Tibial artery (tissue), 4 donors: ENCODE results near the gene SUN3.

Source experiments
- DNase-seq, 2 donors: peaks; one replicate each; pipeline ENCODE4 v3.0.0-alpha.2; 2019
- H3K27ac ChIP-seq, 2 donors: fragments of 200-600 bp; sonication (generic) in 1 of 2; 1 replicate in 1 of 2; 2 replicates in 1 of 2; pipeline ENCODE4 v1.5.1; 2018 to 2019; ENCODE audit warnings: mild to moderate bottlenecking in 1 of 2
- H3K27me3 ChIP-seq, 2 donors: fragments of 200-600 bp; sonication (generic) in 1 of 2; one replicate each; pipeline versions ENCODE4 v1.5.1 to v1.6.0; 2016 to 2019
- H3K36me3 ChIP-seq, 3 donors: fragments of 200-600 bp; sonication (generic) in 2 of 3; one replicate each; pipeline ENCODE4 v1.5.1; 2016 to 2019; ENCODE audit warnings: mild to moderate bottlenecking in 2 of 3
- H3K4me1 ChIP-seq, 4 donors: fragments of 200-600 bp; sonication (generic) in 2 of 4; 1 replicate in 3 of 4; 2 replicates in 1 of 4; pipeline ENCODE4 v1.5.1; 2016 to 2019
- H3K4me3 ChIP-seq, 2 donors: fragments of 200-600 bp; sonication (generic) in 1 of 2; 1 replicate in 1 of 2; 2 replicates in 1 of 2; pipeline ENCODE4 v1.5.1; 2018 to 2019; ENCODE audit warnings: mild to moderate bottlenecking in 2 of 2
- H3K9me3 ChIP-seq, 3 donors: fragments of 200-600 bp; sonication (generic) in 1 of 3; one replicate each; pipeline ENCODE4 v1.5.1; 2016 to 2019
- CTCF ChIP-seq, 2 experiments: fragments of 200-600 bp in 1 of 2; fragments of 450-650 bp in 1 of 2; IDR thresholded peaks; one replicate each; pipeline ENCODE4 v1.5.1; 2017 to 2019; ENCODE audit warnings: antibody characterized with exemption in 2 of 2, mild to moderate bottlenecking in 1 of 2, moderate library complexity in 1 of 2
- intact Hi-C: fragments of 100-400 bp; cut with DNase I; formaldehyde crosslinking; loops from one replicate; pipeline ENCODE4 v1.15.0; 2023; ENCODE audit warnings: low total_unique reads

SUN3 gene

DNA sequence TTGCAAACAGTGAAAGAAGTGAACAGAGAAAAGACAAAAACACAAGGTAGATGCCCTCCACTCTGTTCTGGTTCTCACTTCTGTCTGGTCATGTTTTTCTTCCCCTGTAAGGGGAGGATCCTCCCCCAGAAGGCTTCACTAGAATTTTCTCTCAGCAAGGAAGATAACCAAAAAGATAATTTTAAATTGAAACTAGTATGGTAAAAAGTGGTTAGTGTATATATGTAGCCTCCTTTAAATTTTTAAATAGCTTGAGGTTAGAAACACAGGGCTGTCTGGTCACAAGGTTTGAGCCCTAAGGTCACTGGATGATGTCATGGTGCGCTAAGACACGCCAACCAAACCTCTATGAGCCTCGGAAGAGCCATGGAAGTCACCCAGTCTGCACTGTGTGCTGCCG lies 75.1 kb downstream of the SUN3 start:
- no peak for TF ChIP-seq CTCF (IDR thresholded peaks at IDR 0.05)
- H3K4me3 ChIP-seq = no peak overlapping the region
- no peaks in the 10 kb centered on the region for H3K4me1 ChIP-seq
- no peak overlapping the region for H3K27ac ChIP-seq
- H3K27me3 ChIP-seq = no peaks in the 10 kb centered on the region
- DNase-seq = no peak
- intact Hi-C loops = no loop called here
- peaks cover 0 to 39% (median 21%) of the 10 kb centered on the region in 3 donors for H3K36me3 ChIP-seq
- H3K9me3 ChIP-seq = no peaks in the 10 kb centered on the region

GRCh38 chr7:47952224-47952623 lies 76.7 kb downstream of the SUN3 start:
- no peak for DNase-seq
- H3K36me3 ChIP-seq = peaks cover 0 to 33% (median 21%) of the 10 kb centered on the region in 3 donors
- no peak overlapping the region for H3K4me3 ChIP-seq
- intact Hi-C loops = no loop called here
- no peaks in the 10 kb centered on the region for H3K27me3 ChIP-seq
- no peaks in the 10 kb centered on the region for H3K9me3 ChIP-seq
- no peak overlapping the region for H3K27ac ChIP-seq
- TF ChIP-seq CTCF (IDR thresholded peaks at IDR 0.05) = no peak
- no peaks in the 10 kb centered on the region for H3K4me1 ChIP-seq

GRCh38 chr7:47951374-47951773 lies 77.5 kb downstream of the SUN3 start:
- TF ChIP-seq CTCF (IDR thresholded peaks at IDR 0.05) = no peak
- no peaks in the 10 kb centered on the region for H3K4me1 ChIP-seq
- no peak for DNase-seq
- H3K27ac ChIP-seq = no peak overlapping the region
- H3K4me3 ChIP-seq = no peak overlapping the region
- peaks cover 0 to 24% (median 17%) of the 10 kb centered on the region in 3 donors for H3K36me3 ChIP-seq
- intact Hi-C loops = no loop called here
- H3K27me3 ChIP-seq = no peaks in the 10 kb centered on the region
- H3K9me3 ChIP-seq = no peaks in the 10 kb centered on the region

DNA sequence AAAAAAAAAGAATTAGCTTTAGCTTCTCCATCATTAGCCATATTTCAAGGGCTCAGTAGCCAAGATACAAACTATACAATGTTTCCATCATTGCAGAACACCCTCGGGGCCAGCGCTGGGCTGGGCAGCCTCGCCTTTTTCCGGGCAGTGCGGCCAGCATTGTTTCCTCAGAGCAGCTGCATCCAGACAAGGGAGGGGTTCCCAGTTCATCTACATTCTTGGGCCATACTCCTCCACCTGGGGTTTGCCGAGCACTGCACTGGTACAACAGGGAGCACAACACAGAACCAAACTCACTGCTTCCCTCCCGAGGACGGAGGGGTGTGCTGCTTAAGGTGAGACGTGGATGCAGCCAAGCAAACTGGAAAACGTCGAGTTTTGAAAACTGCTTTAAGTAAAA lies 78.2 kb downstream of the SUN3 start:
- intact Hi-C loops = no loop called here
- Histone ChIP-seq H3K9me3 (no peaks in the 10 kb centered on the region), H3K27me3 (no peaks in the 10 kb centered on the region), H3K36me3 (peaks cover 0 to 18% (median 11%) of the 10 kb centered on the region in 3 donors), H3K27ac (no peak overlapping the region), H3K4me3 (no peak overlapping the region), H3K4me1 (no peaks in the 10 kb centered on the region)
- no peak for TF ChIP-seq CTCF (IDR thresholded peaks at IDR 0.05)
- DNase-seq = no peak

DNA sequence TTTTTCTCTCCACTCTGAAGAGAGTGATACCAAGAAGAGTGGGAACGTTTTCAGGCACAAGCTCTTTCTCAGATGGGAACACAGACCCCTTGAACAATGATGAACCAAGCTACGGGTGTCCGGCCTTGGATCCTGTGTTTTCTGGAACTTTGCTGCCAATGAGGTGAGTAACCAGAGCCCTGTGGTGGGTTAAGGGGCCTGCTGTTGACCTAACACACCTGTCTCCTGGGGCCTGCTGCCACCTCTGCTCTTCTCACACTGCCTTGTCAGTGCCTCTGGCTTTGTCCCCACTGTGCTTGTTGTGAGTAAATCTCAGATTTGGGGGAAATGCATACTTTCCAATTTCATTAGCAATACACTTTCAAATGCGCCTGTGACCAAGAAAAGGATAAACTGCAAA lies 79.2 kb downstream of the SUN3 start:
- no peak for DNase-seq
- H3K27me3 ChIP-seq = no peaks in the 10 kb centered on the region
- H3K4me3 ChIP-seq = no peak overlapping the region
- no peak for TF ChIP-seq CTCF (IDR thresholded peaks at IDR 0.05)
- intact Hi-C loops = no loop called here
- no peaks in the 10 kb centered on the region for H3K4me1 ChIP-seq
- no peaks in the 10 kb centered on the region for H3K9me3 ChIP-seq
- H3K36me3 ChIP-seq = peaks cover 0 to 13% (median 8%) of the 10 kb centered on the region in 3 donors
- H3K27ac ChIP-seq = no peak overlapping the region

GRCh38 chr7:47948141-47948790 lies 80.6 kb downstream of the SUN3 start, which contains the start of gene PKD1L1:
PKD1L1 (minus strand) TSS chr7:47948466; CDS start chr7:47948440, 26 bp downstream.
- H3K9me3 ChIP-seq = no peaks in the 10 kb centered on the region
- no peak within 1 kb of the TSS for H3K27ac ChIP-seq
- DNase-seq = no peak
- H3K36me3 ChIP-seq = no peaks in the 10 kb centered on the region
- H3K4me1 ChIP-seq = no peaks in the 10 kb centered on the region
- H3K4me3 ChIP-seq = no peak within 1 kb of the TSS
- H3K27me3 ChIP-seq = no peaks in the 10 kb centered on the region
- intact Hi-C loops = no loop called here
- TF ChIP-seq CTCF (IDR thresholded peaks at IDR 0.05) = no peak
